Hematopoietic multipotent progenitor cell treated with erythropoietin and hydrocortisone succinate and interleukin-3 and kit ligand, for 4 days (in vitro differentiated cells): ENCODE results near the gene NOC3L.

ENCODE experiments used
- DNase-seq: peaks from one replicate; pipeline ENCODE4 v3.0.0-alpha.2; 2015

NOC3L gene

DNA sequence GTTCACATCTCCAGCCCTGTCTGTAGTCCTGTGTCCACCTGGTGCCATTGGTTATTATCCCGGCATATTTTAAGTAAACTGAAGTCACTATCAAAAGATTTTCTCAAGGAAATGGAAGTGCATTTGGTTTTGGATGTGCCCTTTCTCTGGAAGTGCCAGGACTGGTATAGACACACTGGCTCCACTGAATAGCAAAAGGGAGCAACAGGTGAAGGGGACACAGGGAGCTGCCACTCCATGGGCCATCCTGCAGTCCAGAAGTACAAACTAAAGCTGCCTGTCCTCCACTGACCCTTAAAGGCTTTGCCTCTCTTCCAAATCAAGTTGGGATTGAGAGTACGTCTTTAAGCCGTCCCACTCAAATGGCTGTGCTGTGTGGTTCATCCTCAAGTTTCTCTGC is 62.7 kb downstream of the NOC3L start:
- no peak for DNase-seq

DNA sequence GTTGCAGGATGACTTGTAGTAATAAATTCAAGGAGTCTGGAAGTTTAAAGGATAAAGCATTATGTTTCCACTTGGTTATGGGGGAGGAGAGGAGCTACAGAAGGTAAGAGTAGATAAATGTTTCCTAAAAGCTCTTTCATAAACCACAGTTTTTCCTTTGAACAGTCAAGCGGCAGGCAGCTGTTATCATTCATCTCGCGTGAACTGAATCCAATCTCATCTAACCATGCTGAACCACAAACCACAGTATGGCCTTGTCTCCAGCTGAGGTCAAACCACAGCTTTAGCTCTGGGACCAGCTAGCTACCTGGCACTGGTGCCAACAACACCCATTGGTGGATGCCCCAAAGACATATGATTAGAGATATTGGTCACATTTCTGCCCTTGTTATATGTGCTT is 63.3 kb downstream of the NOC3L start:
- DNase-seq: peak; percentile 97

DNA sequence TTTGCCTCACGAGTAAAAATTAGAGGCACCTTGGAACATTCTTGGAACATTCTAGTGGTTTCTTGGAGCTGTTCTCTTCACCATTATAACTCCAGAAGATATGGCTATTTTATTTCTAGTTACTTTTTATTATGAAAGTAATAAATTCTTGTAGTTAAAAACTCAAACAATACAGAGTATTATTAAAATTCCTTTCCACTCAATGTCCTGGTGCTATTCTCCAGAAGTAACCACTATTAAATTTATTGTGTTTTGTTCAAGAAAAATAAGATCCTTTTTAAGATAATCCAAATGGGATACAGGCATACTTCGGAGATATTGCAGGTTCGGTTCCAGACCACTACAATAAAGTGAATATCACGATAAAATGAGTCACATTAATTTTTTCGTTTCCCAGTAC is 68.6 kb downstream of the NOC3L start:
- DNase-seq: no peak

DNA sequence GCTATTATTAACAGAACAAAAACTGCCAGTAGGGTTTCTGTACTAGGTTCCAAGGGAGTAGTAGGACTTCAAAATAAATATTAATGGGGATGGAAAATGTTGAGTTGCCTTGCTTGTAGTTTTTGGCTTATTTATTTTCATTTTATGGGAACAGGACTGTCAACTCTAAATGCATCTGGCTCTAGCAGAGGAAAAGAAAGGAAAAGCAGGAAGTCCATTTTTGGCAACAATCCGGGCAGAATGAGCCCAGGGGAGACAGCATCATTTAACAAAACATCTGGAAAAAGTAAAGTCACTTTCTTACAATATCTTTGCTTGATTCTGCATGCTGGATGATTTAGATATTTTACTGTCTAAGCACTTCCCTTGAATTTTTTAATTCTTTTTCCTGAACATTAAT is 69.4 kb downstream of the NOC3L start:
- no peak for DNase-seq

DNA sequence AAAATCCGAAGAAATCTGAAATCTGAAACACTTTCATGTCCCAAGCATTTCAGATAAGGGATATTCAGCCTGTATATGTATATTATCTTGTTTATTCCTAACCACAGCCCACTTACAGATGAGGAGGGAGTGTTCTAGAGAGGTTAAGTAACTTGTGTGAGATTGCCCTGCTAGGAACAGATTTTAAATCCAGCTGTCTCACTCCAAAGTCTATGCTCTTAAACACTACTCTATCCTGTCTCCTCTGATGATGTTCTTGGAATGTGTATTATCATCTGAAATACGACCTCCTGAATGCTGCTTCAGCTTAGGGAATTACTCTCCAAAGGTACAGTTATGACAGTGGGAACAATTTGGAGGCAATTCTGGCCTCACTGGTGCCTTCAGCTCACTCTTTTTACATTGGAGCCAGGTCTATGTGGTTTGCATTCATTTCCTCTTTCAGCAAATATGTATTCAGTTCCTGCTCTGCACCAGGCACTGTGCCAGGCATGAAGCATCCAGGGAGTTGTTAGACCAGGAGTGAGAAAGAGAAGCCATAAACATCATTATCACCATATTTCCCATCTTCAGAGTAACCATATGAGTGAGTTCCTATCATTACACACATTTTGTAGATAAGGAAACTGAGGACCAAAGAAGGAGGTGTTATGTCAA is 70.2 kb downstream of the NOC3L start:
- DNase-seq: peak; percentile 43

DNA sequence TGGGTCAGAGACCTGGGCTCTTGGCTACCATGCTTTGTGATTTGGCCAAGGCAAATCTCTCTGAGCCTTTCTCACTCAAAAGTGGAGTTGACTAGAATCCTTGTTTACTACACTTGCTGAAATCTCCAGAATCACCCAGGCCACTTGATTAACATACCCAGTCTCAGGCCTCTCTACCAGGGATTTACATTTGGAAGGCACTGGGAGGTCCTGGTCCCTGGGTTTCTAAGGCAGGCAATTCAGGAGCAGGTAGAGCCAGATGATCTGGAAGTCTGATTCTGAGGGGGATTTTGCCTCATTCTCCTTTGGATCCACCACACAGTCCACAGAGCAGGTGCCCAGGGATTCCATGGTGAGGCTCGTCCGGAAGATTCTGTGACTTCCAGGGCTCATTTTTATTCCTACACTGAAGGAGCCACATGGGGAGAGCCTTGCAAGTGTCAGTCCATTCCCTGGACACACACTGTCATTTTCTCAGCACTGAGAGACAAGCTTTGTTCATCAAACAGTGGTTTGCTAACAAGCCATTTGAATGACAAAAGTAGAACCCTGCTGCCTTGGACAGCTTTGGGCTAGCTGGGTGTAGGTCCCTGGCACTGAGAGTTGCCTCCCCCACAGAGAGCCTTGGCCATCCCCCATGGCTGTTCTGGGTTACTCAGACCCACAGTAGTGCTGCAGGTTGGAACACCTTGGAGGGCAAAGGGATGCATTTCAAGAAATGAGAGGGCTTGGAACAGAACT is 74.2 kb downstream of the NOC3L start:
- no peak for DNase-seq

DNA sequence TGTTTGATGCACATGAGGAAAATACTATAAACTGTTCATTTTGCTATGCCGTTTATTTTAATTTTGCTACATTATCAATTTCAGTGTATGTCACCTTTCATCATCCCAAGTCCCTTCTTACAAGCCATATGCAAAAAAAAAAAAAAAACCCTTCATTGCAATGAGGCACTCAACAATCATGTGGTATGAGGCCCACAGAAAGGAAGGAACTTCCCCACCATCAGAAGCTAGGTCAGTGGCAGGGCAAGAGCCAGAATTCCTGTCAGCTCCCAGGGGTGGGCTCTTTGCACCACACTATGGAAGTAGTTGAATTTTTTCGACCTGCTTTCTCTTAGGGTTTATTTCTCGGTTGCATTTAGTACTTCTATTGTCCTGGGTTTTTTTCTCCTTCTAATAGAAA is 75.4 kb downstream of the NOC3L start:
- no peak for DNase-seq

DNA sequence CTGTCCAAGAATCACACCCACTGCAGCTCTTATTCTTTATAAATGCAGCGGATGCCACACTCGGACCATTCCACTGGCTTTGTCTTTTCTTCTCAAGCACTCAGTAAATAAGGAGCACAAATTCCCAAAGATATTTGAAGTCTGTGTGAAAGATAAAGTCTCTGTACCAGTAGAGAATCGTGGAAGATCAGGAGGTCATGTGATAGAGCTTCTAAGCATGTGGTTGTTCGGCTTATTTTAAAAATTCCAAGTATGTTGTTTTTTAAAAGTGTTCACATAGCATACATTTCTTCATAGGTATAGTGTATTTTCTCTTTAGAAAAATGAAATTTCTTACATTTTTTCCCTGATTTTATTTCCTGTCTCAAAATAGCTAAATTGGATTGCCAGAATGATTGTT is 75.8 kb downstream of the NOC3L start:
- no peak for DNase-seq

DNA sequence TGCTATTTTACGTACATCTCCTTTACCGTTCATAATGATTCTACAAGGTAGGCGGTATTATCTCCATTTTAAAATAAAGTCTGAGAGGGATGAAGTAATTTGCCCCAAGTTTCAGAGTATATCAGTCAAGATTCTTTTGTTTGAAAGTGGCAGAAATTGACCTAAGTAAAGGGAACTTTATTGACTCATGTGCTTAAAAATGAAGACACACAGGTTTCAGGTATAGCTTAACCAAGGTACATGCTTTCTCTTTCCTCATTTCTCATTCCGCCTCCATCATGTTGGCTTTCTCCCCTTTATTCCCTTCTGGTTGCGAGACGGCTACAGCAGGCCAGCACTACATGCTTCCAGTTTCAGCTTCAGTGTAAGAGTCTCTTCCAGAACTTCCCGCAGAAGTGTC is 77.5 kb downstream of the NOC3L start:
- no peak for DNase-seq
